GM12864 (cell line): Measurements from ENCODE around the gene EDRF1.

Experiments used
- DNase-seq: peaks from one replicate; pipeline ENCODE4 v3.0.0-alpha.2; 2011; ENCODE audit warnings: low read depth
- H3K4me3 ChIP-seq: 2 replicates; pipeline ENCODE4 v1.5.1; 2011; ENCODE audit warnings: mild to moderate bottlenecking, low read depth, low read length, control low read depth
- TF ChIP-seq, protein P1 (sequence below): IDR thresholded peaks from 2 replicates; pipeline ENCODE4 v1.5.1; 2011; ENCODE audit warnings: low read depth, mild to moderate bottlenecking, moderate library complexity, low read length, control low read depth, inconsistent platforms; ENCODE audit errors: missing control alignments

EDRF1 gene

GRCh38 chr10:125687507-125688185 is 31.9 kb upstream of the EDRF1 start:
- H3K4me3 ChIP-seq: no peak overlapping the region
- no peak for DNase-seq
- TF ChIP-seq, protein P1, sequence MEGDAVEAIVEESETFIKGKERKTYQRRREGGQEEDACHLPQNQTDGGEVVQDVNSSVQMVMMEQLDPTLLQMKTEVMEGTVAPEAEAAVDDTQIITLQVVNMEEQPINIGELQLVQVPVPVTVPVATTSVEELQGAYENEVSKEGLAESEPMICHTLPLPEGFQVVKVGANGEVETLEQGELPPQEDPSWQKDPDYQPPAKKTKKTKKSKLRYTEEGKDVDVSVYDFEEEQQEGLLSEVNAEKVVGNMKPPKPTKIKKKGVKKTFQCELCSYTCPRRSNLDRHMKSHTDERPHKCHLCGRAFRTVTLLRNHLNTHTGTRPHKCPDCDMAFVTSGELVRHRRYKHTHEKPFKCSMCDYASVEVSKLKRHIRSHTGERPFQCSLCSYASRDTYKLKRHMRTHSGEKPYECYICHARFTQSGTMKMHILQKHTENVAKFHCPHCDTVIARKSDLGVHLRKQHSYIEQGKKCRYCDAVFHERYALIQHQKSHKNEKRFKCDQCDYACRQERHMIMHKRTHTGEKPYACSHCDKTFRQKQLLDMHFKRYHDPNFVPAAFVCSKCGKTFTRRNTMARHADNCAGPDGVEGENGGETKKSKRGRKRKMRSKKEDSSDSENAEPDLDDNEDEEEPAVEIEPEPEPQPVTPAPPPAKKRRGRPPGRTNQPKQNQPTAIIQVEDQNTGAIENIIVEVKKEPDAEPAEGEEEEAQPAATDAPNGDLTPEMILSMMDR: no peak

DNA sequence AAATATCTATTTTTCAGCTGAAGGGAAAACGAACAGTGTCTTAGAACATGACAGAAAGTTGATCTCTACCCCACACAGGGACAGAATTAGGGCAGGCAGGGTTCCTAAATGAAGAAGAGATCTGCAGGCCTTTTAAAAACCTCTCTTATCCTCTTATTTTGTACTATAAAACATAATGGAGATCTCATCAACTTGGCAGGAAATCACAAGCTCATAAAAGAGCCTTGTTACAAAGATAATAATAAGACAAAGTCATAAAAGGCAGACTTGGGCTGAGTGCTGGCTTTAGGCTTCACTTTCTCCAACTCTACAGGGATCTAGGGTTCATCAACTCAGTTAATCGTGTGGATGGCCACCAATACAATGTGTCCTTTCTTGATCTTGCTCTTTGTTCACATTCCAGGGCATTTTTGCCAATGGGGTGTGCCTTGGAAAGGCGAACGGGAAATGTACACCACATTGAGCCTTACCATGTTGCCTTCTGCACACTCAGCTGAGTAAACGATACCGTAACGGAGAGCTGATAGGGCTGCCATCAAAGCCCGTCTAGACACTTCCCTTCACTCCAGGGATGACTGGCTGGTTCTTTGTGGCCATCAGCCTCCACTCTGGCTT is 29.4 kb upstream of the EDRF1 start:
- DNase-seq: no peak
- no peak overlapping the region for H3K4me3 ChIP-seq
- TF ChIP-seq, protein P1: no peak

GRCh38 chr10:125691160-125691981 is 28.1 kb upstream of the EDRF1 start:
- no peak for DNase-seq
- no peak overlapping the region for H3K4me3 ChIP-seq
- TF ChIP-seq, protein P1: no peak

GRCh38 chr10:125692196-125692595 is 27.3 kb upstream of the EDRF1 start:
- TF ChIP-seq, protein P1: no peak
- no peak for DNase-seq
- no peak overlapping the region for H3K4me3 ChIP-seq

- TF ChIP-seq, protein P1: no peak
- DNase-seq: no peak
- no peak overlapping the region for H3K4me3 ChIP-seq
These were observed 26.6 kb upstream of the EDRF1 start for GRCh38 chr10:125692601-125693523.

DNA sequence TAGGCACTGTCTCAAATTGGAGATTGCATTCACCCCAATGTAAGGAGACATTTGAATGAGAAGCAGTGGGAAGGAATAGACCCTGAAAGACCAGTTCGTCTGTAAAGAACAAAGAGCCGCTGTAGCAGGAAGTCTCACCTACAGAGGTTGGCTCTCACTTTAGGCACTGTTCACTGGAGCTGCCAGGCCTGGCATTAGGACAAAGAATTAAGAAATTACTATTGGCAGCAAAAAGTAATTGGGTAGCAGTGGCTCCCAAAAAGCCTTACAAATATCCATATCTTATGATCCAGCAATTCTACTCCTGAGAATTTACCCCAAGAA is 26.0 kb upstream of the EDRF1 start:
- TF ChIP-seq, protein P1: no peak
- DNase-seq: no peak
- H3K4me3 ChIP-seq: no peak overlapping the region
